Measurements from ENCODE around the gene STARD13.
"Not testable (repeated sequence)": the region's sequence is repeated elsewhere in the genome, so short reads cannot be mapped to it uniquely, and the experiment has no call there.

Gene STARD13

GRCh38 chr13:33249066-33249465 is 36.5 kb downstream of the STARD13 start:
- DNase-seq: no peak

- no peak for DNase-seq
These were observed 39.9 kb downstream of the STARD13 start for GRCh38 chr13:33245505-33246158.

GRCh38 chr13:33244907-33245287 is 40.7 kb downstream of the STARD13 start:
- DNase-seq: no peak

- DNase-seq: no peak
These were observed 41.2 kb downstream of the STARD13 start for GRCh38 chr13:33244210-33244906.

- no peak for DNase-seq
These were observed 42.5 kb downstream of the STARD13 start for GRCh38 chr13:33242984-33243617.

- DNase-seq: not testable (repeated sequence)
These were observed 43.2 kb downstream of the STARD13 start for GRCh38 chr13:33242372-33242771.

- no peak for DNase-seq
These were observed 49.5 kb downstream of the STARD13 start for GRCh38 chr13:33236021-33236420.

- DNase-seq: no peak
These were observed 50.0 kb downstream of the STARD13 start for GRCh38 chr13:33235564-33235963.

GRCh38 chr13:33235078-33235477 is 50.5 kb downstream of the STARD13 start:
- no peak for DNase-seq

GRCh38 chr13:33233547-33233946 is 52.0 kb downstream of the STARD13 start:
- no peak for DNase-seq

- no peak for DNase-seq
These were observed 52.7 kb downstream of the STARD13 start for GRCh38 chr13:33232883-33233282.

- no peak for DNase-seq
These were observed 54.2 kb downstream of the STARD13 start for GRCh38 chr13:33231339-33231738.

- DNase-seq: no peak
These were observed 55.2 kb downstream of the STARD13 start for GRCh38 chr13:33230178-33230881.

- no peak for DNase-seq
These were observed 55.9 kb downstream of the STARD13 start for GRCh38 chr13:33229446-33230177.

GRCh38 chr13:33228648-33229445 is 56.7 kb downstream of the STARD13 start:
- peak; percentile 22 for DNase-seq

GRCh38 chr13:33227927-33228647 is 57.5 kb downstream of the STARD13 start:
- no peak for DNase-seq

GRCh38 chr13:33224686-33225085 is 60.9 kb downstream of the STARD13 start:
- no peak for DNase-seq

- DNase-seq: no peak
These were observed 61.4 kb downstream of the STARD13 start for GRCh38 chr13:33224191-33224590.

- no peak for DNase-seq
These were observed 65.6 kb downstream of the STARD13 start for GRCh38 chr13:33219926-33220325.

- DNase-seq: no peak
These were observed 67.1 kb downstream of the STARD13 start for GRCh38 chr13:33218426-33218825.

- no peak for DNase-seq
These were observed 67.5 kb downstream of the STARD13 start for GRCh38 chr13:33218020-33218419.

All from central memory CD4-positive, alpha-beta T cell (primary cell).